Measurements from ENCODE around the gene NRG3.

The NRG3 gene

GRCh38 chr10:82856957-82857613 is 982.1 kb downstream of the NRG3 start:
- Histone ChIP-seq H3K4me3 (ENCODE audit: low read depth in 1 of 2, low read length in 2 of 2) (no peak overlapping the region), H3K9me3 (ENCODE audit: control insufficient read depth in 1 of 2, low read length in 2 of 2) (no peaks in the 10 kb centered on the region), H3K27me3 (ENCODE audit: control insufficient read depth in 1 of 2, insufficient read depth in 2 of 2, low read length in 2 of 2) (no peaks in the 10 kb centered on the region), H3K9ac (ENCODE audit: low read depth in 1 of 2, low read length in 2 of 2) (no peak overlapping the region), H3K27ac (ENCODE audit: low read depth, low read length) (no peak overlapping the region), H3K36me3 (ENCODE audit: control insufficient read depth in 1 of 2, insufficient read depth in 2 of 2, low read length in 2 of 2) (no peaks in the 10 kb centered on the region), H3K4me1 (ENCODE audit: control insufficient read depth in 1 of 2, insufficient read depth in 2 of 2, low read length in 2 of 2) (no peaks in the 10 kb centered on the region)

- Histone ChIP-seq H3K27ac (ENCODE audit: low read depth, low read length) (no peak overlapping the region), H3K4me1 (ENCODE audit: control insufficient read depth in 1 of 2, insufficient read depth in 2 of 2, low read length in 2 of 2) (no peaks in the 10 kb centered on the region), H3K27me3 (ENCODE audit: control insufficient read depth in 1 of 2, insufficient read depth in 2 of 2, low read length in 2 of 2) (no peaks in the 10 kb centered on the region), H3K9me3 (ENCODE audit: control insufficient read depth in 1 of 2, low read length in 2 of 2) (no peaks in the 10 kb centered on the region), H3K4me3 (ENCODE audit: low read depth in 1 of 2, low read length in 2 of 2) (no peak overlapping the region), H3K9ac (ENCODE audit: low read depth in 1 of 2, low read length in 2 of 2) (no peak overlapping the region), H3K36me3 (ENCODE audit: control insufficient read depth in 1 of 2, insufficient read depth in 2 of 2, low read length in 2 of 2) (no peaks in the 10 kb centered on the region)
These were observed 986.9 kb downstream of the NRG3 start for GRCh38 chr10:82861889-82862288.

- Histone ChIP-seq H3K36me3 (ENCODE audit: control insufficient read depth in 1 of 2, insufficient read depth in 2 of 2, low read length in 2 of 2) (no peaks in the 10 kb centered on the region), H3K4me1 (ENCODE audit: control insufficient read depth in 1 of 2, insufficient read depth in 2 of 2, low read length in 2 of 2) (no peaks in the 10 kb centered on the region), H3K9me3 (ENCODE audit: control insufficient read depth in 1 of 2, low read length in 2 of 2) (no peaks in the 10 kb centered on the region), H3K27ac (ENCODE audit: low read depth, low read length) (no peak overlapping the region), H3K4me3 (ENCODE audit: low read depth in 1 of 2, low read length in 2 of 2) (no peak overlapping the region), H3K9ac (ENCODE audit: low read depth in 1 of 2, low read length in 2 of 2) (no peak overlapping the region), H3K27me3 (ENCODE audit: control insufficient read depth in 1 of 2, insufficient read depth in 2 of 2, low read length in 2 of 2) (no peaks in the 10 kb centered on the region)
These were observed 990.4 kb downstream of the NRG3 start for GRCh38 chr10:82865366-82865765.

GRCh38 chr10:82866424-82867020 is 991.5 kb downstream of the NRG3 start:
- Histone ChIP-seq H3K4me3 (ENCODE audit: low read depth in 1 of 2, low read length in 2 of 2) (no peak overlapping the region), H3K36me3 (ENCODE audit: control insufficient read depth in 1 of 2, insufficient read depth in 2 of 2, low read length in 2 of 2) (no peaks in the 10 kb centered on the region), H3K4me1 (ENCODE audit: control insufficient read depth in 1 of 2, insufficient read depth in 2 of 2, low read length in 2 of 2) (no peaks in the 10 kb centered on the region), H3K9me3 (ENCODE audit: control insufficient read depth in 1 of 2, low read length in 2 of 2) (no peaks in the 10 kb centered on the region), H3K27me3 (ENCODE audit: control insufficient read depth in 1 of 2, insufficient read depth in 2 of 2, low read length in 2 of 2) (no peaks in the 10 kb centered on the region), H3K9ac (ENCODE audit: low read depth in 1 of 2, low read length in 2 of 2) (no peak overlapping the region), H3K27ac (ENCODE audit: low read depth, low read length) (no peak overlapping the region)

- no peaks in the 10 kb centered on the region for H3K27me3 ChIP-seq (ENCODE audit: control insufficient read depth in 1 of 2, insufficient read depth in 2 of 2, low read length in 2 of 2)
- H3K27ac ChIP-seq (ENCODE audit: low read depth, low read length), result no peak overlapping the region
- H3K9me3 ChIP-seq (ENCODE audit: control insufficient read depth in 1 of 2, low read length in 2 of 2), result no peaks in the 10 kb centered on the region
- H3K4me3 ChIP-seq (ENCODE audit: low read depth in 1 of 2, low read length in 2 of 2), result no peak overlapping the region
- no peak overlapping the region for H3K9ac ChIP-seq (ENCODE audit: low read depth in 1 of 2, low read length in 2 of 2)
- H3K36me3 ChIP-seq (ENCODE audit: control insufficient read depth in 1 of 2, insufficient read depth in 2 of 2, low read length in 2 of 2), result no peaks in the 10 kb centered on the region
- H3K4me1 ChIP-seq (ENCODE audit: control insufficient read depth in 1 of 2, insufficient read depth in 2 of 2, low read length in 2 of 2), result no peaks in the 10 kb centered on the region
These were observed 992.1 kb downstream of the NRG3 start for GRCh38 chr10:82867056-82867455.

GRCh38 chr10:82874671-82875070 is 999.7 kb downstream of the NRG3 start:
- no peak overlapping the region for H3K27ac ChIP-seq (ENCODE audit: low read depth, low read length)
- no peaks in the 10 kb centered on the region for H3K9me3 ChIP-seq (ENCODE audit: control insufficient read depth in 1 of 2, low read length in 2 of 2)
- no peaks in the 10 kb centered on the region for H3K4me1 ChIP-seq (ENCODE audit: control insufficient read depth in 1 of 2, insufficient read depth in 2 of 2, low read length in 2 of 2)
- H3K27me3 ChIP-seq (ENCODE audit: control insufficient read depth in 1 of 2, insufficient read depth in 2 of 2, low read length in 2 of 2), result no peaks in the 10 kb centered on the region
- H3K4me3 ChIP-seq (ENCODE audit: low read depth in 1 of 2, low read length in 2 of 2), result no peak overlapping the region
- no peaks in the 10 kb centered on the region for H3K36me3 ChIP-seq (ENCODE audit: control insufficient read depth in 1 of 2, insufficient read depth in 2 of 2, low read length in 2 of 2)
- no peak overlapping the region for H3K9ac ChIP-seq (ENCODE audit: low read depth in 1 of 2, low read length in 2 of 2)

- H3K4me1 ChIP-seq (ENCODE audit: control insufficient read depth in 1 of 2, insufficient read depth in 2 of 2, low read length in 2 of 2), result no peaks in the 10 kb centered on the region
- no peaks in the 10 kb centered on the region for H3K27me3 ChIP-seq (ENCODE audit: control insufficient read depth in 1 of 2, insufficient read depth in 2 of 2, low read length in 2 of 2)
- H3K9ac ChIP-seq (ENCODE audit: low read depth in 1 of 2, low read length in 2 of 2), result no peak overlapping the region
These were observed 1005.8 kb downstream of the NRG3 start for GRCh38 chr10:82880776-82881290.

GRCh38 chr10:82882722-82883121 is 1007.7 kb downstream of the NRG3 start:
- Histone ChIP-seq H3K36me3 (ENCODE audit: control insufficient read depth in 1 of 2, insufficient read depth in 2 of 2, low read length in 2 of 2) (no peaks in the 10 kb centered on the region), H3K4me3 (ENCODE audit: low read depth in 1 of 2, low read length in 2 of 2) (no peak overlapping the region), H3K4me1 (ENCODE audit: control insufficient read depth in 1 of 2, insufficient read depth in 2 of 2, low read length in 2 of 2) (no peaks in the 10 kb centered on the region), H3K27ac (ENCODE audit: low read depth, low read length) (no peak overlapping the region), H3K9ac (ENCODE audit: low read depth in 1 of 2, low read length in 2 of 2) (no peak overlapping the region), H3K9me3 (ENCODE audit: control insufficient read depth in 1 of 2, low read length in 2 of 2) (no peaks in the 10 kb centered on the region), H3K27me3 (ENCODE audit: control insufficient read depth in 1 of 2, insufficient read depth in 2 of 2, low read length in 2 of 2) (no peaks in the 10 kb centered on the region)

More at GRCh38 chr10:82880776-82881290, 1005.8 kb downstream of the NRG3 start:
- no peaks in the 10 kb centered on the region for H3K36me3 ChIP-seq (ENCODE audit: control insufficient read depth in 1 of 2, insufficient read depth in 2 of 2, low read length in 2 of 2)
- no peaks in the 10 kb centered on the region for H3K9me3 ChIP-seq (ENCODE audit: control insufficient read depth in 1 of 2, low read length in 2 of 2)
- H3K27ac ChIP-seq (ENCODE audit: low read depth, low read length), result no peak overlapping the region
- no peak overlapping the region for H3K4me3 ChIP-seq (ENCODE audit: low read depth in 1 of 2, low read length in 2 of 2)

- no peaks in the 10 kb centered on the region for H3K9me3 ChIP-seq (ENCODE audit: control insufficient read depth in 1 of 2, low read length in 2 of 2)
- no peak overlapping the region for H3K9ac ChIP-seq (ENCODE audit: low read depth in 1 of 2, low read length in 2 of 2)
- H3K4me3 ChIP-seq (ENCODE audit: low read depth in 1 of 2, low read length in 2 of 2), result no peak overlapping the region
- no peaks in the 10 kb centered on the region for H3K4me1 ChIP-seq (ENCODE audit: control insufficient read depth in 1 of 2, insufficient read depth in 2 of 2, low read length in 2 of 2)
- H3K36me3 ChIP-seq (ENCODE audit: control insufficient read depth in 1 of 2, insufficient read depth in 2 of 2, low read length in 2 of 2), result no peaks in the 10 kb centered on the region
- H3K27me3 ChIP-seq (ENCODE audit: control insufficient read depth in 1 of 2, insufficient read depth in 2 of 2, low read length in 2 of 2), result no peaks in the 10 kb centered on the region
- no peak overlapping the region for H3K27ac ChIP-seq (ENCODE audit: low read depth, low read length)
These were observed 1008.6 kb downstream of the NRG3 start for GRCh38 chr10:82883603-82884002.

- no peak overlapping the region for H3K27ac ChIP-seq (ENCODE audit: low read depth, low read length)
- H3K4me1 ChIP-seq (ENCODE audit: control insufficient read depth in 1 of 2, insufficient read depth in 2 of 2, low read length in 2 of 2), result no peaks in the 10 kb centered on the region
- H3K36me3 ChIP-seq (ENCODE audit: control insufficient read depth in 1 of 2, insufficient read depth in 2 of 2, low read length in 2 of 2), result no peaks in the 10 kb centered on the region
- H3K27me3 ChIP-seq (ENCODE audit: control insufficient read depth in 1 of 2, insufficient read depth in 2 of 2, low read length in 2 of 2), result no peaks in the 10 kb centered on the region
- no peaks in the 10 kb centered on the region for H3K9me3 ChIP-seq (ENCODE audit: control insufficient read depth in 1 of 2, low read length in 2 of 2)
- no peak overlapping the region for H3K4me3 ChIP-seq (ENCODE audit: low read depth in 1 of 2, low read length in 2 of 2)
- no peak overlapping the region for H3K9ac ChIP-seq (ENCODE audit: low read depth in 1 of 2, low read length in 2 of 2)
These were observed 1012.5 kb downstream of the NRG3 start for GRCh38 chr10:82887488-82887887.

Measured in duodenal mucosa (tissue), 2 donors.